A673 (cell line): ENCODE results near the gene NKD2.

Experiments used
- EZH2 ChIP-seq: fragments of 200-600 bp; sonication (generic); IDR thresholded peaks from 2 replicates; pipeline ENCODE4 v1.6.1; 2017; ENCODE audit warnings: borderline replicate concordance, low read depth, mild to moderate bottlenecking, mixed read lengths, antibody characterized with exemption, low read length; ENCODE audit not compliant: poor library complexity, severe bottlenecking
- TF ChIP-seq, protein P1 (sequence below): fragments of 300-800, 200-600 bp; sonication (generic); conservative IDR thresholded peaks from 2 replicates; pipeline ENCODE4 v1.5.1; 2017; ENCODE audit warnings: low read depth, mild to moderate bottlenecking, antibody characterized with exemption, low read length, moderate library complexity, mixed read lengths

DNA sequence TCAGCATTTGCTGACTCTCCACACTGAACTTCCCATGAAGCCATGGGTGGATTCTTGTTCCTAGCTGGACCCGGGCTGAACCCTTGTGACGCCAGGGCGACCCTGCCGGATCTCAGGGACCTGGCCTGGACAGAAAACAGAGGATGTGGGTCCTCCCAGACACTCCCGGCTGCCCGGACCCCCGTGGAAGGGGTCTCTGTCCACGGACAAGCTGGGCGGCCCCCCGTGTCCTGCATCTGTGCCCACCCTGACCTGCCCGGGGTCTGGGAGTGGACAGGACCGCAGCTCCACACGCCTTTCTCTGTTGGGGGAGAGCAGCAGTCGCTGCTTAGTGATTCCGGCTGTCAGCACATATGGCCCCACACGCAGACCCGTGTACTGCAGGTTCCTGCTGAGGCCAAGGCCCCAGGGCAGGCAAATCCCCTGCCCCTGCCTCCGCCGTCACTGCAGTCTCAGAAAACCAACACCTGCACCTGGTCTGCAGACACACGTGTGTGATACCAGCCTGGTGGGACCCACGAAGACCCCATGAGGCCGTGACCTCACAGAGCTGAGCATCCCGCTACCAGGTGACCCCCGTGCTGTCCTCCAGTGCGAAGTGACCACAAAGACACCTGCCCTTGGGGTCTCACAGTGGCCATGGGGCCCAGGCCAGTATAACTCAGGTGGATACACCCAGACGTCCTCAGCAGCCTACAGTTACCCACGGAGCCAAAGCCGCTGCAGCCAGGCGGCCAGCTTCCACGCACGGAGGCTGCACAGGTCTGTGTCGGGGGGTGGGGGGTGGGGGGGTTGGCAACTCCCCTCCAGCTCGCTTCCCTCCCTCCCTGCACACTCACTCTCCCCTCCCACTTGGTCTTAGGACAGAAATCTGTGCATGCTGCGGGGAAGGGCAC, 50.6 kb downstream of the NKD2 start:
- TF ChIP-seq, protein P1, sequence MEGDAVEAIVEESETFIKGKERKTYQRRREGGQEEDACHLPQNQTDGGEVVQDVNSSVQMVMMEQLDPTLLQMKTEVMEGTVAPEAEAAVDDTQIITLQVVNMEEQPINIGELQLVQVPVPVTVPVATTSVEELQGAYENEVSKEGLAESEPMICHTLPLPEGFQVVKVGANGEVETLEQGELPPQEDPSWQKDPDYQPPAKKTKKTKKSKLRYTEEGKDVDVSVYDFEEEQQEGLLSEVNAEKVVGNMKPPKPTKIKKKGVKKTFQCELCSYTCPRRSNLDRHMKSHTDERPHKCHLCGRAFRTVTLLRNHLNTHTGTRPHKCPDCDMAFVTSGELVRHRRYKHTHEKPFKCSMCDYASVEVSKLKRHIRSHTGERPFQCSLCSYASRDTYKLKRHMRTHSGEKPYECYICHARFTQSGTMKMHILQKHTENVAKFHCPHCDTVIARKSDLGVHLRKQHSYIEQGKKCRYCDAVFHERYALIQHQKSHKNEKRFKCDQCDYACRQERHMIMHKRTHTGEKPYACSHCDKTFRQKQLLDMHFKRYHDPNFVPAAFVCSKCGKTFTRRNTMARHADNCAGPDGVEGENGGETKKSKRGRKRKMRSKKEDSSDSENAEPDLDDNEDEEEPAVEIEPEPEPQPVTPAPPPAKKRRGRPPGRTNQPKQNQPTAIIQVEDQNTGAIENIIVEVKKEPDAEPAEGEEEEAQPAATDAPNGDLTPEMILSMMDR: no peak
- no peak for TF ChIP-seq EZH2
